GM19240 (cell line): Measurements from ENCODE around the gene NEDD8.

Source experiments
- DNase-seq: peaks from one replicate; pipeline ENCODE4 v3.0.0; 2011; ENCODE audit warnings: low spot score; ENCODE audit not compliant: insufficient read length

Gene NEDD8

GRCh38 chr14:24263848-24264247 lies 31.7 kb upstream of the NEDD8 start:
- DNase-seq: no peak

DNA sequence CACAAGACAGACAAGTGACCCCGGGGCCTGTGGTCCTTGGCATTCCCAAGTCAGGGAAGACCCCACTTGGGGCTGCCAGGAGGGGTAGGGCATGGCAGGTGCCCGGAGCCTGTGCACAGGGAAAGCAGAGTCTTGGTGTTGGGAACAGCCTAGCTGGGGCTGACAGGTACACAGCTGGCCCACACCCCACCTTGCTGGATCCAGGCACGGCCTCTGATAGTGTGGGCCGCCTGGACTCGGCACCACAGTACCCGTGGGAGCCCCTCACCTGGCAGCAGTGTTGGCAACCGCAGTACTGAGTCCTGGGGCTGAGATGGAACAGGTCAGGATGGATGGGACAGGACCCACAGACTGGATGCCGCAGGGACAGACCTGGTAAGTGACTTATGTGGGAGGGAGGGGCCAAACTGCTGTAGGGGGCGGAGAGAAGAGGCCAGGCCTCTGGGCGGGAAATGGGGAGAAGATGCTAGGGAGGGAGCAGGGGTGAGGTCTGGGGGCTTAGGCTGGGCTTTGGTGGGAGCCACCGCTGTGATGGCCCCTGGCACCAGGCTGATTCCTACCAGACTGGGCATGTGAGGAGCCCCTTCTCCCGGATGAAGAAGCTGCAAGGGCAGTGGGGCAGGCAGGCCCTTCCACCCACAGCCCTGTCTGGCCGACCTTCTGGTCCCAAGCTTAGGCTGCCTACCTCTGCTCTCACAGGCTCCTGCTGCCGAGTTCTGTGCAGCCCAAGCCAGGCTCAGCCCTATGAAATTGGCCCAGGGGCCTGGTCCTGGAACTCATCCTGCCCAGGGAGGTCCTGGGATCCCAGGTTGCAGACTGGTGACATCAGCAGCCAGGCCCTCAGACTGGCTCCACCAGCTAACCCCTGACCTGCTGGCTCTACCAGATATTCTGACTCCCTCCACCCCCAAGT lies 30.9 kb upstream of the NEDD8 start, which contains the start of gene TGM1:
Gene TGM1 (minus strand): TSS at position 357 of the 913 bp plus-strand sequence. CDS start 825 bp downstream, outside the sequence.
- no peak for DNase-seq

GRCh38 chr14:24261969-24262327 lies 29.8 kb upstream of the NEDD8 start:
- no peak for DNase-seq

GRCh38 chr14:24261256-24261968 lies 29.2 kb upstream of the NEDD8 start:
- DNase-seq: no peak

- no peak for DNase-seq
These were observed 28.6 kb upstream of the NEDD8 start for GRCh38 chr14:24260780-24261157.

GRCh38 chr14:24260026-24260779 lies 28.0 kb upstream of the NEDD8 start:
- DNase-seq: no peak

DNA sequence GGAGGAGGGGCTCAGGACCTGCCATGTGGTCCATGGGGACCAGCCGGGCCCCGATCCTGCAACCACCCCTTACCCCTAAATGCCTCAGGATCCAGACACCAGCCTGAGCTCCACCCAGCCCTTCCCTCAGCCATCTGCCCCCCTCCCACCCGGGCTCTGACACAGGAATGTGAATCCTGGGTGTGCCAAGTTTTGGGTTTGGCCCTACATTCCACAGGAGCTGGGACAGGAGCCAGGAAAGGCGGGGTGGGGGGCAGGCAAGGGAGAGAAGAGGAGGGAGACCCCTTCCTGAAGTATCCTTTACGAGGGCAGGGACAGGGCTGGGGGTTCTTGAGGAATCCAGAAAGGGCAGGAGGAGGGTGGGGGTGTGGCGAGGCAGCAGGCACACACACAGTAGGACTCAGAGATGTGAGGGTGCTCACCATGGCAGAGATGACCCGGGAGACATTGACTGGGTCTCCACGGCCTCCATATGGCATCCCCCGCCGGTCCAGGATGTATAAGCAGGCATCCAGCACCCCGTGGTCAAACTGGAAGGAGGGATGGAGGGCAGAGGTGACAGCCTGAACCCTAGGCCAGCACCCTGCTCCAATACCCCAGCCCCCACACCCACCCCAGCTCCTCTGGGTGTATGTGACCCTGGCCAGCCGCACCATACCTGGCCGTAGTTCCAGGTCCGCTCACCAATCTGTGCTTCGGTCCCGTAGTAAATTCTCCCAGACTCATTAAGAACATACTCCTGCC lies 27.3 kb upstream of the NEDD8 start:
- no peak for DNase-seq

- DNase-seq: no peak
These were observed 26.5 kb upstream of the NEDD8 start for GRCh38 chr14:24258548-24259265.

GRCh38 chr14:24258119-24258518 lies 26.0 kb upstream of the NEDD8 start:
- DNase-seq: no peak

GRCh38 chr14:24256960-24257359 lies 24.8 kb upstream of the NEDD8 start:
- no peak for DNase-seq

GRCh38 chr14:24255931-24256711 lies 24.0 kb upstream of the NEDD8 start:
- DNase-seq: no peak

DNA sequence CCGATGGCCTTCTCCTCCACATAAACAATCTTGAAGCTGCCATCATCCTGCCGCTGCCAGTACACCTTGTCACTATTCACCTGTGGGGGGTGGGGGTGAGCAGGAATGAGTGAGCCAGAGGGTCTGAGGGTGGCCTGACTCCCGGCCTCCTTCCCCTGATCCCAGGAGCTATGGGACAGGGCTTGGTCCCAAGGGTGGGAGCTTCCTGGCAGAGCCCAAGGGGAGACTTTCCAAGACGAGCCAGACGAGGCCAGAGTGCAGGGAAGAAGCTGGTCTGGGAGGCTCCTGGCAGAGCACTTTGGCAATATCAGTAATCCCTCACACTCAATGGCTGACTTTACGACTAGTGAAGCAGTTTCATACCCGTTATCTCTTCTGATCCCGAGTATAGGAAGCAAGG lies 23.3 kb upstream of the NEDD8 start:
- DNase-seq: no peak

DNA sequence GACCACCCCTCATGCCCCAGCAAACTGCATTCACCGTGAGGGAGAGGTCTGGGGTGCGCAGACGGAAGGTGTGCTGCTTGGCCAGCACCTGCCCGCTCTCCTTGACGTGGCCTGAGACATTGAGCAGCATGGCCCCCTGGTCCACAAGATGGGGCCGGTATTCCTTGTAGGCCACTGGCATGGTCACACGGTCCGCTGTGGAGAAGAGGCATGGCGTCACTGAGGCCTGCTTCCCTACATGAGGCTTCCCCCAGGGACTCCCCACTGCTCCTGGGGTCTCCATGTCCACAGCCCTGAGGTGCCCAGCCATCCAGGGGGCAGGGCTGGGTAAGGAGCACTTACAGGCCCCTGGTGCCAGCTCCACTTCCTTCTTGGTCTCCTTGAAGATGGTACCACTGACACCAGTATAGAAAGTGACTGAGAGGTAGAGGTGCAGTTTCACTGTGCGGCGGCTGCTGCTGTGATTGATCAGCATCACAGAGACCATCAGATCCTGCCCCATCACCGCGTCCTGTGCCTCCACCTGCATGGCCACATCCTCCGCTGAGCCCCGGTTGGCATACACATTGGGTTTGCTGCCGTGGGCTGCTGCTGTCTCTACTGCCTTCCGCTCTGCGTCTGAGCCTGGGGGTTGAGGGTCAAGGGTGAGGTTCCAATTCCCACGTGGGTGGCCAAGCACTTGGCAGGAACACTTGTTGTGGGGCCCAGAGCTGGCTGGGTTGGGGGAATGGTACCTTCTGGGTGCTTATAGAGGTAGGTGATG lies 22.6 kb upstream of the NEDD8 start:
- DNase-seq: no peak

GRCh38 chr14:24253936-24254335 lies 21.8 kb upstream of the NEDD8 start:
- DNase-seq: no peak

GRCh38 chr14:24252289-24253124 lies 20.3 kb upstream of the NEDD8 start:
- no peak for DNase-seq

DNA sequence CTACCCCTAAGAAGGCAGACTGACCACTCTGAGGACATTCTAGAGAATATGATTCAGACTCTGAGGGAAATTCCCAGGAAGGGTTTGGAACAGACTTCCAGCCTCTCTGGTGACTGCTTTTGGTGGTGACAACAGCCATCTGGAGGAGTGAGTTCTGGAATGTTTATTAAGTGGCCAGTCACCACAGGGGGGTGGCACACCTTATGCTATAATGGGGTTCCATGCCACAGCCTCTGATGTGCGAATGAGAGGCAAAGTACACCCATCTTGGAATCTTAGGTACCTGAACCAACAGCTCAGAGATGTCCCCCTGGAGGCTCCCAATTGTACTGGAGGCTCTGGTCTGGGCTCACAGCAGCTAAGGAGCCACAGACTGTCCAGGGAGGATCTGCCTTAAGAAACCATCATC lies 19.7 kb upstream of the NEDD8 start:
- no peak for DNase-seq

DNA sequence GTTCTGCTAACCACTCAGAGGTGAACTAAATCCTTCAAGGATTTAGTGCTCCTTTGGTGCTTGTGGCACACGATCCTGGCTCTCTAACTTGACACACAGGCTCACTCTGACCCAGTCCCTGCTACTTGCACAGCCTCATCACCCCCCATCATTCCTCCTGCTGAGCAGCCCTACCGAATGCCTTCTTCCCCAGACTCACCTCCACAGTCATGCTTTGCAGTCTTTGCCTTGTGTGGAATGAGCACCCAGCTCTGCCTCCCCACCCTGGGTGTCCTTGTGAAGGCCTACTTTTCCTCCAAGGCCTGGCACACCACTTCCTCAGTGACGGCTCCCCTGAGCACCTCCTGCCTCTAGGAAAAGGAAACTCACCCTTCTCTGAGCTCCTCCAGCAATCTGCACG lies 18.2 kb upstream of the NEDD8 start:
- DNase-seq: no peak
